BE2C (cell line): ENCODE data around the gene PLA2G6.

Experiments
- DNase-seq: peaks from one replicate; pipeline ENCODE4 v3.0.0-alpha.2; 2020
- H3K27me3 ChIP-seq: fragments of 250-450 bp; sonication (Bioruptor Pico); 2 replicates; pipeline ENCODE4 v1.5.1; 2020; ENCODE audit warnings: mild to moderate bottlenecking
- H3K36me3 ChIP-seq: fragments of 250-450 bp; sonication (Bioruptor Pico); 2 replicates; pipeline ENCODE4 v1.5.1; 2020; ENCODE audit warnings: mild to moderate bottlenecking
- H3K4me1 ChIP-seq: fragments of 250-450 bp; sonication (Bioruptor Pico); 2 replicates; pipeline ENCODE4 v1.5.1; 2020
- H3K4me3 ChIP-seq: 2 replicates; pipeline ENCODE4 v1.5.1; 2011; ENCODE audit warnings: low read depth, low read length
- H3K9me3 ChIP-seq: fragments of 250-450 bp; sonication (Bioruptor Pico); 2 replicates; pipeline ENCODE4 v1.5.1; 2020
- TF ChIP-seq, protein P1 (sequence below): IDR thresholded peaks from 2 replicates; pipeline ENCODE4 v1.5.1; 2012; ENCODE audit warnings: mild to moderate bottlenecking, low read depth, low read length

PLA2G6 gene

DNA sequence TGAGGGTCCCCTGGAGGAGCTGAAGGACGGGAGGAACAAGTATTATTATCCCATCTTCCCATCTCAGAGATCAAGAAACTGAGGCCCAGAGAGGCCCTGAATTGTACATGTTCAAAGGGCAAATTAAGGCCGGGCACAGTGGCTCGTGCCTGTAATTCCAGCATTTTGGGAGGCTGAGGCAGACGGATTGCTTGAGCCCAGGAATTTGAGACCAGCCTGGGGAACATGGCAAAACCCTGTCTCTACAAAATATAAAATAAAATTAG lies 8.1 kb downstream of the PLA2G6 start:
- TF ChIP-seq, protein P1, sequence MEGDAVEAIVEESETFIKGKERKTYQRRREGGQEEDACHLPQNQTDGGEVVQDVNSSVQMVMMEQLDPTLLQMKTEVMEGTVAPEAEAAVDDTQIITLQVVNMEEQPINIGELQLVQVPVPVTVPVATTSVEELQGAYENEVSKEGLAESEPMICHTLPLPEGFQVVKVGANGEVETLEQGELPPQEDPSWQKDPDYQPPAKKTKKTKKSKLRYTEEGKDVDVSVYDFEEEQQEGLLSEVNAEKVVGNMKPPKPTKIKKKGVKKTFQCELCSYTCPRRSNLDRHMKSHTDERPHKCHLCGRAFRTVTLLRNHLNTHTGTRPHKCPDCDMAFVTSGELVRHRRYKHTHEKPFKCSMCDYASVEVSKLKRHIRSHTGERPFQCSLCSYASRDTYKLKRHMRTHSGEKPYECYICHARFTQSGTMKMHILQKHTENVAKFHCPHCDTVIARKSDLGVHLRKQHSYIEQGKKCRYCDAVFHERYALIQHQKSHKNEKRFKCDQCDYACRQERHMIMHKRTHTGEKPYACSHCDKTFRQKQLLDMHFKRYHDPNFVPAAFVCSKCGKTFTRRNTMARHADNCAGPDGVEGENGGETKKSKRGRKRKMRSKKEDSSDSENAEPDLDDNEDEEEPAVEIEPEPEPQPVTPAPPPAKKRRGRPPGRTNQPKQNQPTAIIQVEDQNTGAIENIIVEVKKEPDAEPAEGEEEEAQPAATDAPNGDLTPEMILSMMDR = no peak
- peaks cover 15% of the 10 kb centered on the region; the same call in 1 of the 2 replicates for H3K4me1 ChIP-seq
- no peak overlapping the region for H3K4me3 ChIP-seq
- no peaks in the 10 kb centered on the region for H3K27me3 ChIP-seq
- no peaks in the 10 kb centered on the region for H3K9me3 ChIP-seq
- no peaks in the 10 kb centered on the region for H3K36me3 ChIP-seq
- DNase-seq = no peak

DNA sequence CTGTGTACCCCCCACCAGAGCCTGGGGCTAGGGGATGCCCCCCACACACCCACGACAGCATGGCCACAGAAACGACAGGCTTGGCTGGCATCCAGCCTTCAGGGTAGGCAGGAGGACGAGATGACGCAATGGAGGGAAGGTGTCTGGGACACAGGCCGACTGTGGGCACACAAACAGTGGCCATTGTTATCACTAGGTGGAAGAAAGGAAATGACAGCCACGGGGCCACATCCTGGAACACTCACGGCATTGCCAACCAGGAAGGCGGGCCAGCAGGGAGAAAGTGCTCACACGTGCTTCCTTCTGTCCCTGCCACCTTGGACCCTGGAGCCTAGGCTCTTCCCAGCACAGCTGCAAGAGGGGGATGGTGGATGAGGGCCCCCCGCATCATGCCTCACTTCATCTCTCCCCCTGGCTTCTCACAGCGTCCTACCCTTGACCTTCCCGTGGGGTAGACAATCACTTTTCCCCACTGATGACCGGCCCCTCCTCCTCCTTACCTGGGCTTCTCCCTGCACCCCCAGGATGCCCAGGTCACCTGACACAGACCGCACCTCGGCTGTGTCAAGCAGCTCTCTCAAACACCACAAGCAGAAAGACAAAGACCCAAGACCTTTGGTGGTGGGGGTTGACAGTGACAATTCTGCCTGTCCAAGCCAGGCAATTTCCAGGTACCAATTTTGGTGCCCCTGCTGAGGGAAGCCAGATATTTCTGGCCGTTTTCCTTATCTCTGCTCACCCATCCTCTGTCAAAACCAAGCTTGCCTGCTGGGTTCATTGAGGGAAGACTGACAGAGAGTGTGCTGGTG lies 8.6 kb downstream of the PLA2G6 start:
- Histone ChIP-seq H3K4me3 (no peak overlapping the region), H3K36me3 (no peaks in the 10 kb centered on the region), H3K27me3 (no peaks in the 10 kb centered on the region), H3K4me1 (peaks cover 15% of the 10 kb centered on the region; the same call in 1 of the 2 replicates), H3K9me3 (no peaks in the 10 kb centered on the region)
- TF ChIP-seq, protein P1 = no peak
- DNase-seq = no peak

DNA sequence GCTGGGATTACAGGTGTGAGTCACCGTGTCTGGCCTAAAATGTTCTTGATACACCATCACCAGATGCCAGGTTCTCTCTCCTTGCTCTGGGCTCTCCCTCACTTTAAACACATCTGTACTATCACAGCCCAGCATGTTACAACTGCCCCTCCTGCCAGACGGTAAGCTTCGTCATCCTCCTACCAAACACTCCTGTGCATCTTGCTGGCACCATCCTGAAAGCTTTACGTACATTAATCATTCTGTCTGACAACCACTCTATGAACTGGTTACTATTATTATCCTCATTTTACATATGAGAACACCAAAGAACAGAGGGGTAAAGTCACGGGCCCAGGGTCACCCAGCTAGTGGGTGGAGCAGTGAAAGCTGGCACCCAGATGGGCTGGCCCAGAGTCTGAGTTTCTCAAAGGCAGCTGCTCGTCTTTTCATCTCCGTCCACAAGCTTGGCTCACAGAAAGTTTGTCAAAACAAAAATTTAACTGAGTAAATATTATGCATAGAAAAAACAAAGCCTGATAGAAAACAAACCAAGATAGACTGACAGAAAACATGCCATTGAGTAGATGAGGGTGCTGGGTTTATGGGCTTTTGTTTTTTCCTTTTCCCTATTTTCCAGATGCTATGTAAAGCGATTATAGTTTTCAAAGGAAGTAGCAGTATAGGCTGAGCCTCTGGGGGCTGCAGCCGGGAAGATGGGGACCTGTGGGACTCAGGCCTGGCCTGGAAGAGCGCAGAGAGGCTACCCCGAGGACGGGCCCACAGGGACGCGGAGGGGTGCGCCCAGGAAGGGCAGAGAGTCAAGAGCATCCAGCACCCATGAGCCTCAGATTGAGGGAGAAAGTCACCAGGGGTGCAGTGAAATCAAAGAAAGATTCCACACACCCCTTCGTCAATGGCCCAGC lies 9.5 kb downstream of the PLA2G6 start:
- H3K36me3 ChIP-seq = no peaks in the 10 kb centered on the region
- TF ChIP-seq, protein P1 = no peak
- DNase-seq = no peak
- no peak overlapping the region for H3K4me3 ChIP-seq
- H3K9me3 ChIP-seq = no peaks in the 10 kb centered on the region
- H3K4me1 ChIP-seq = peaks cover 15% of the 10 kb centered on the region; the same call in 1 of the 2 replicates
- no peaks in the 10 kb centered on the region for H3K27me3 ChIP-seq

DNA sequence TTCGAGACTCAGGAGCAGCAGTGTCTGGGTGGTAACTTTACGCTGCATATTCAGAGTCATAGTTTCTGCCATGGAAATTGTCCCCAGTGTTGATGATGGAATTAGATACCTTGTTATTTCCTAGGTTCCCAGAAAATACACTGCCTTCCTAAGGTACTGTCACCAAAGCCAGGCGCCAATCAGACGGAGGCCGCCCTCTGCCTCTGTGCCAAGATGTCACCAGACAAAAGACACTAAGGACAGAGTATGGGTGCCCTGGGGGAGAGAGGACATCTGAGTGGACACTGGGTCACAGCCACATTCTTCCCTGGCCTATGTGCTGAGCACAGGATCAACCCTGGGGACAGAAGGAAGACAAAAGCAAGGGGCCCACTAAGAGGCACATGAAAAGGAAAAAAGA lies 11.2 kb downstream of the PLA2G6 start:
- Histone ChIP-seq H3K36me3 (no peaks in the 10 kb centered on the region), H3K9me3 (no peaks in the 10 kb centered on the region), H3K4me1 (peaks cover 18% of the 10 kb centered on the region), H3K27me3 (no peaks in the 10 kb centered on the region), H3K4me3 (no peak overlapping the region)
- DNase-seq = no peak
- TF ChIP-seq, protein P1 = no peak

DNA sequence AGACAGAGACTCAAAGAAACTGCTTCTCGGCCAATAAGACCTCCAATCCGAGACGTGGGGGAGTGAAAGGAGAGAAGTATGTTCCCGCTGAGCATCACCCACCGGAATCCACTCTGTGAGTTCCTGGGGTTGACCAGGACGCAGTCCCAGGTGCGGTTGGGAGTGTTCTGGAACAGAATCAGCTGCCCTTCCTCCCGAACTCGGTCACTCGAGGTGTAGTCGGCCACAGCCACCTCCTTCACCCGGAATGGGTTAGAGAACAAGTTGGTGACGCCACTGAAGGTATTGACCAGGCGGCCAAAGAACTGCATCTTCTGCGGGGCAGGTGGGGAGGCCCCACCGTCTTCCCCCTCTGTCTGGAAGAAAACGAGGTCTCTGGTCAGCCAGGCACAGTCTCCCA lies 12.5 kb downstream of the PLA2G6 start:
- no peaks in the 10 kb centered on the region for H3K9me3 ChIP-seq
- H3K4me3 ChIP-seq = no peak overlapping the region
- no peaks in the 10 kb centered on the region for H3K36me3 ChIP-seq
- TF ChIP-seq, protein P1 = no peak
- H3K27me3 ChIP-seq = no peaks in the 10 kb centered on the region
- no peak for DNase-seq
- H3K4me1 ChIP-seq = peaks cover 32% of the 10 kb centered on the region

DNA sequence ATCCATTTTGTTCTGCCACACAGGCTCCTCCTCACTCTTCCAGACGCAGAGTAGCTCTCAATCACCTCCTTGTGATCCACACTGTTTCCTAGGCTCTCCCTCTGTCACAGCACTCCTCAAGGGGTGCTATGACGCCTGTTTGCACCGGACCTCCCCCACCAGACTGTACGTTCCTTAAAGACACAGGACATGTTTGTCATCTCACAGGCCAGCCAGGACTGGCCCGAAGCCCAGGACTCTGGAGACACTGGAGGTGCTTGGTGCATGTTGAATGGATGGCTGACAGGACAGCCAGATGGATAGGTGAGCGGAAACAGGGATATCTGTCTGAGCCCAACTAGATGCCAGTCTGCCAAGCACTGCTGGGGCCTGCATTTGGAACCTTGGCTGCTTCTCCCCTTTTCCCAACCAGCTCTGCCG lies 13.6 kb downstream of the PLA2G6 start:
- peaks cover 35% of the 10 kb centered on the region for H3K4me1 ChIP-seq
- DNase-seq = no peak
- no peaks in the 10 kb centered on the region for H3K36me3 ChIP-seq
- H3K4me3 ChIP-seq = no peak overlapping the region
- H3K9me3 ChIP-seq = no peaks in the 10 kb centered on the region
- H3K27me3 ChIP-seq = no peaks in the 10 kb centered on the region
- TF ChIP-seq, protein P1 = no peak
